Right cardiac atrium (tissue), 5 donors: Measurements from ENCODE around the gene ATRAID. TPM values are rescaled to one million over a fixed set of nuclear protein-coding genes. Genes with fewer than 3 reads are reported as not detected.
"Not testable (repeated sequence)": the region's sequence is repeated elsewhere in the genome, so short reads cannot be mapped to it uniquely, and the experiment has no call there.

Experiments
- ATAC-seq, 2 donors: fragments of 200-7000 bp; cut with Tn5 transposase; one replicate each; pipeline versions ENCODE4 v1.8.0 to v1.9.1; 2020; ENCODE audit warnings: moderate library complexity in 2 of 2, mild to moderate bottlenecking in 1 of 2
- DNase-seq, 3 donors: peaks; one replicate each; pipeline ENCODE4 v3.0.0-alpha.2; 2020
- H3K27ac ChIP-seq: one replicate; pipeline ENCODE4 v1.5.1; 2013; ENCODE audit warnings: mild to moderate bottlenecking, low read length, control low read depth, moderate library complexity
- H3K27me3 ChIP-seq: one replicate; pipeline ENCODE4 v1.6.1; 2013; ENCODE audit not compliant: control insufficient read depth, insufficient read depth
- H3K4me1 ChIP-seq: one replicate; pipeline ENCODE4 v1.6.1; 2013; ENCODE audit warnings: low read length; ENCODE audit not compliant: control insufficient read depth, insufficient read depth
- H3K4me3 ChIP-seq: one replicate; pipeline ENCODE4 v1.5.1; 2013; ENCODE audit warnings: low read length, control low read depth
- H3K9me3 ChIP-seq: one replicate; pipeline ENCODE4 v1.6.1; 2013; ENCODE audit warnings: low read length; ENCODE audit not compliant: control insufficient read depth
- WGBS: extraction: QIAGEN DNeasy Blood & Tissue Kit; methylation state at CpG from one replicate; pipeline ENCODE4 v1.1.7; 2013; 5-methylcytosine and 5-hydroxymethylcytosine counted together
- intact Hi-C, 4 donors: fragments of 100-400 bp; cut with DNase I; formaldehyde crosslinking; loops; one replicate each; pipeline versions ENCODE4 v1.11.0 to v1.14.0; 2022 to 2023
- long read RNA-seq, 4 donors: library from polyadenylated mRNA; unstranded; transcript quantifications; one replicate each; pipeline ENCODE4 v2.0.0, GENCODE V29; 2020 to 2021
- polyA plus RNA-seq: library from polyadenylated mRNA; stranded (reverse); fragments of 200-250 nt; gene quantifications from one replicate; pipeline ENCODE4 v1.2.3, GENCODE V29; 2013
- total RNA-seq, 4 donors: library from RNA; stranded (reverse); fragmentation: NEBNext Ultra II Directional; extraction: Animal tissue kit (Norgen Biotek cat#: 25700); gene quantifications; one replicate each; pipeline ENCODE4 v1.2.1, GENCODE V29; 2021
- donor health status: healthy with polysubstance abuse.
- donor health status: DM: no; HTN: yes; CAD: no.
- donor health status: DM: no; HTN: no; CAD: no.
- donor health status: DM: no; HTN: yes; CAD: no; lungs with severe emphysema.
- donor health status: DM: yes; HTN: yes; CAD: no.

Gene ATRAID
- total RNA-seq, result 100 to 1,000 TPM; 124 to 177 (median 144) TPM
- polyA plus RNA-seq, result 256 TPM
- long read RNA-seq, donor 1, transcript ATRAID-201 (7 exons, 1,240 nt), result major isoform, 101 of 147 reads
- long read RNA-seq, donor 1, transcript ATRAID-202 (7 exons, 1,059 nt), result minor isoform, 39 of 147 reads
- long read RNA-seq, donor 1, partial matches to known transcripts, result 4 of 147 reads
- long read RNA-seq, donor 1, other reads (novel, unspliced or antisense), result 3 of 147 reads
- long read RNA-seq, donor 2, transcript ATRAID-202 (7 exons, 1,059 nt), result minor isoform, 18 of 80 reads
- long read RNA-seq, donor 2, transcript ATRAID-201 (7 exons, 1,240 nt), result major isoform, 59 of 80 reads
- long read RNA-seq, donor 2, partial matches to known transcripts, result 2 of 80 reads
- long read RNA-seq, donor 2, other reads (novel, unspliced or antisense), result 0 of 80 reads
- long read RNA-seq, donor 3, transcript ATRAID-202 (7 exons, 1,059 nt), result minor isoform, 37 of 150 reads
- long read RNA-seq, donor 3, transcript ATRAID-201 (7 exons, 1,240 nt), result major isoform, 105 of 150 reads
- long read RNA-seq, donor 3, partial matches to known transcripts, result 2 of 150 reads
- long read RNA-seq, donor 3, other reads (novel, unspliced or antisense), result 6 of 150 reads
- long read RNA-seq, donor 4, transcript ATRAID-202 (7 exons, 1,059 nt), result minor isoform, 25 of 95 reads
- long read RNA-seq, donor 4, transcript ATRAID-201 (7 exons, 1,240 nt), result major isoform, 65 of 95 reads
- long read RNA-seq, donor 4, partial matches to known transcripts, result 2 of 95 reads
- long read RNA-seq, donor 4, other reads (novel, unspliced or antisense), result 2 of 95 reads

- peak; percentile 90 to 96 (median 95) for DNase-seq
- intact Hi-C loops, result no loop called here
- H3K27me3 ChIP-seq, result no peaks in the 10 kb centered on the region
- peak within 1 kb of the TSS; percentile 91 for H3K4me3 ChIP-seq
- peaks cover 2% of the 10 kb centered on the region for H3K4me1 ChIP-seq
- peak; percentile 97 to 98 for ATAC-seq
- peak within 1 kb of the TSS; percentile 96 for H3K27ac ChIP-seq
- H3K9me3 ChIP-seq, result no peaks in the 10 kb centered on the region
- under 1% methylated on average over 73 of the region's 73 CpGs for WGBS
These were observed at the start of gene ATRAID, which contains the start of gene SLC5A6 for GRCh38 chr2:27211943-27212625. Gene ATRAID, plus strand, starts transcription at chr2:27212041. Its CDS starts 328 bp downstream, at chr2:27212369. Gene SLC5A6, minus strand, starts transcription at chr2:27212268. Its CDS starts 4,618 bp downstream, at chr2:27207650.

GRCh38 chr2:27162151-27163121 lies 49.4 kb upstream of the ATRAID start:
- no peaks in the 10 kb centered on the region for H3K4me1 ChIP-seq
- no peak overlapping the region for H3K27ac ChIP-seq
- H3K27me3 ChIP-seq, result no peaks in the 10 kb centered on the region
- 83% methylated on average over 15 of the region's 15 CpGs for WGBS
- intact Hi-C loops, result no loop called here
- H3K9me3 ChIP-seq, result no peaks in the 10 kb centered on the region
- DNase-seq (no peak), ATAC-seq (no peak)
- no peak overlapping the region for H3K4me3 ChIP-seq

- H3K27ac ChIP-seq, result no peak overlapping the region
- DNase-seq (no peak), ATAC-seq (no peak)
- intact Hi-C loops, result no loop called here
- H3K27me3 ChIP-seq, result no peaks in the 10 kb centered on the region
- H3K4me1 ChIP-seq, result no peaks in the 10 kb centered on the region
- no peak overlapping the region for H3K4me3 ChIP-seq
- 81% methylated on average over 8 of the region's 8 CpGs for WGBS
- H3K9me3 ChIP-seq, result no peaks in the 10 kb centered on the region
These were observed 46.7 kb upstream of the ATRAID start for GRCh38 chr2:27164960-27165763.

- intact Hi-C loops, result no loop called here
- H3K27ac ChIP-seq, result no peak overlapping the region
- WGBS, result 66% methylated on average over 6 of the region's 6 CpGs
- ATAC-seq (no peak), DNase-seq (no peak)
- H3K4me1 ChIP-seq, result no peaks in the 10 kb centered on the region
- H3K9me3 ChIP-seq, result no peaks in the 10 kb centered on the region
- no peak overlapping the region for H3K4me3 ChIP-seq
- H3K27me3 ChIP-seq, result no peaks in the 10 kb centered on the region
These were observed 41.1 kb upstream of the ATRAID start for GRCh38 chr2:27170581-27171337.

GRCh38 chr2:27171351-27171848 lies 40.4 kb upstream of the ATRAID start:
- no peak for ATAC-seq
- Histone ChIP-seq H3K9me3 (no peaks in the 10 kb centered on the region), H3K4me1 (no peaks in the 10 kb centered on the region), H3K27ac (no peak overlapping the region), H3K4me3 (no peak overlapping the region), H3K27me3 (no peaks in the 10 kb centered on the region)
- intact Hi-C loops, result no loop called here
- 77% methylated on average over 8 of the region's 8 CpGs for WGBS
- DNase-seq, result no peak

GRCh38 chr2:27174638-27175037 lies 37.2 kb upstream of the ATRAID start:
- no peaks in the 10 kb centered on the region for H3K4me1 ChIP-seq
- DNase-seq, result no peak
- H3K9me3 ChIP-seq, result no peaks in the 10 kb centered on the region
- no peaks in the 10 kb centered on the region for H3K27me3 ChIP-seq
- H3K27ac ChIP-seq, result no peak overlapping the region
- WGBS, result 66% methylated on average over 6 of the region's 6 CpGs
- intact Hi-C loops, result no loop called here
- no peak for ATAC-seq
- H3K4me3 ChIP-seq, result no peak overlapping the region

- Histone ChIP-seq H3K27me3 (no peaks in the 10 kb centered on the region), H3K9me3 (no peaks in the 10 kb centered on the region)
These were observed 36.5 kb upstream of the ATRAID start for GRCh38 chr2:27175330-27175729.

GRCh38 chr2:27175781-27176180 lies 36.1 kb upstream of the ATRAID start:
- H3K4me3 ChIP-seq, ATAC-seq, DNase-seq, H3K9me3 ChIP-seq, H3K27ac ChIP-seq, H3K4me1 ChIP-seq, H3K27me3 ChIP-seq, intact Hi-C loops: not testable (repeated sequence)
- 88% methylated on average over 4 of the region's 4 CpGs for WGBS

More at GRCh38 chr2:27175330-27175729, 36.5 kb upstream of the ATRAID start:
- intact Hi-C loops, result no loop called here
- H3K27ac ChIP-seq, result no peak overlapping the region
- no peak overlapping the region for H3K4me3 ChIP-seq
- H3K4me1 ChIP-seq, result no peaks in the 10 kb centered on the region
- ATAC-seq (no peak), DNase-seq (no peak)
- WGBS, result 72% methylated on average over 8 of the region's 8 CpGs
